SIG-M5 treated with dmso at 0.1 percent for 504 hours (cell line): ENCODE data around the gene CASP1.
"Not testable (repeated sequence)": the region's sequence is repeated elsewhere in the genome, so short reads cannot be mapped to it uniquely, and the experiment has no call there.

ENCODE experiments used
- DNase-seq: peaks from one replicate; lab custom pipeline; 2025; ENCODE audit not compliant: unreplicated experiment; lab: John Stamatoyannopoulos, UW

The CASP1 gene

GRCh38 chr11:105046898-105047579, 12.1 kb upstream of the CASP1 start:
- DNase-seq: no peak

DNA sequence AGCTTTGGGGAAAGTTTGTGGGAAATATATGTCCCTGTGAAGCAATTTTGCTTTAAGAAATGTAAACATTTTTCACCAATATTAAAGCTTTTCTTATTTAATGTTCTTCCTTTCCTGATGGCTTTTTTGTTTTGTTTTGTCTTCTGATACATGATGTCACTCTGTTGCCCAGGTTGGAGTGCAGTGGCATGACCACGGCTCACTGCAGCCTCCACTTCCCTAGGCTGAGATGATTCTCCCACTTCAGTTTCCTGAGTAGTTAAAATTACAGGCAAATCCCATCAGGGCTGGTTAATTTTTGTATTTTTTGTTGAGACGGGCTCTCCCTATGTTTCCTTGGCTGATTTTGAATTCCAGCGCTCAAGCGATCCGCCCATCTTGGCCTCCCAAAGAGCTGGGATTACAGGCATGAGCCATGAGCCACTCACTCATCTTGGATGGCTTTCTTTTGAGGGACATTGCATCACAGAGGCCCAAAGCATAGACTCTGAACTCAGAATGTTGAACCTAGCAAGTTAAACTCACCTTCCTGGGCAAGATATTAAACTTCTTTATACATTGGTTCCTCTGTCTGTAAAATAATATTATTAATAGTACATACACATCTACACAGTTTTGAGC, 10.8 kb upstream of the CASP1 start:
- DNase-seq: no peak

- DNase-seq: peak; percentile 42
Observed at GRCh38 chr11:105044557-105045524, 9.9 kb upstream of the CASP1 start, which contains the start of gene CARD16. Gene CARD16, minus strand, starts transcription at chr11:105045335. Its CDS starts 38 bp downstream, at chr11:105045297.

DNA sequence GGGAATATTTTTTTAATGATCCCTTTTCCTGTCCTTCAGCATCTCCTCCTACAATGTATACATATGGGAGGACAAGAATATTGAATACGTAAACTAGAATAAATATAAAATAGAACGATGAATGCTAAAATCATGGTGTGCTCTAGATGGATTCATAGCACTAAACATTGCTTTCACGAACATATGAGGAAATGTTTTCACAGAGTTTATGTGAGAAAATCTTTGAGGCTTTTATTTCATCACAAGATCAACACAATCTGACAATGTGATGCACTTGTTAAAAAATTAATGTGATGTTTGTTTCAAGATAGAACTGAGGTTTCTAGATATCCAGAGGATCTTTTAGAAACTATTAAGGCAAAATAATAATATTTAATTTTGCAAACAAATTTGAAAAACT, 7.2 kb upstream of the CASP1 start:
- DNase-seq: no peak

DNA sequence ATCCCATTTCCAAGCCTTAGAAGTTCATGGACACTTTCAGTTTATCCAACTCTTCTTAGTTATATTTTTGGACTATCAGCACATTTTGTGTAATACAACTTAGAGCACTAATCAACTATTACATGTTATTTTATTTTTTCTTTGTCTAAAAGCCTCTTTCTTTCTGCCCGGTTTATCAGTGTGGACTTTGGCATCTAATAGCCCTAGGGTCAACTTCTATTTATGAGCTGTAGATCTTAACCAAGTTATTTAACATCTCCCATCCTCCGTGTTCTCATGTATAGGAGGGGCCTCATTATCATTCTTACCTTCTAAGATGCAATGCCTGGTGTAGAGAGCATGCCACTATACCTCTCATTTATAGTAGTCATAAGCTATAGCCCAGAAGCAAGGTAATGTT, 5.8 kb upstream of the CASP1 start:
- no peak for DNase-seq

DNA sequence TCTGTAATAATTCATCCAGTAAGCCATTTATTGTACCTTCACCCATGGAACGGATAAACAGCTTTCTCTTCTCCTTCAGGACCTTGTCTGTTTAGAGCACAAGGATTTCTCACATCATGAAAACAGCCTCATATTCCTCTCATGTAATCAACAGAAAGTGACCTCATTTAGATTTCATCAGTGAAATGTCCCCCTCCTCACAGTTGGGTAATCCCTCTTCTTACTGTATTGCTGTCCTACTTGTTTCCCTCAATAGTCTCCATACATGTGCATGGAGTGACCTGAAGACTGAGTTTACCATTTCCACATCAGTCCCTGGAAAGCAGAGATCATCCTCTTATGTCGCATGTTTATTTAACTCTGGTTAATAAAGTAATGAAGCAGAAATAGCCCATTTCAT, 556 bp downstream of the CASP1 start:
- DNase-seq: not testable (repeated sequence)

DNA sequence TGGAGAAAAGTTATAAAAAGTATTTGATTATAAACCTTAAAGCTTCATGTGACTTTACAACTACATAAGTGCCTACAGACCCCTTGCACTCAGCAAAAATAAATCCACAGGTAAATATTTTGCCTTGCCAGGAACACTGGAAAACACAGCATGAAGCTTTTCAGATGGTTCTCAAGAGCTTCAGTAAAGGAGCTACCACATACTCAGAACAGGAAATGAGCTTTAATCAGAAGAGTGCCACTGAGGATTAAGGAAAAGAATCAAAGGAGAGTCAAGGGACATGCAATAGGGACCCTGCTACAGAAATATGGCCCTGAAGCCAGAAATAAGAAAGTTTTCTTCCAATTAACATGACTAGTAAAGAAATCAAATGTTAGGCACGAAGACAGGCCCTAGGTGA, 1.2 kb downstream of the CASP1 start:
- DNase-seq: peak; percentile 9

GRCh38 chr11:105033343-105033742, 1.6 kb downstream of the CASP1 start:
- DNase-seq: no peak

- no peak for DNase-seq
Observed at GRCh38 chr11:105032495-105032894, 2.4 kb downstream of the CASP1 start.

DNA sequence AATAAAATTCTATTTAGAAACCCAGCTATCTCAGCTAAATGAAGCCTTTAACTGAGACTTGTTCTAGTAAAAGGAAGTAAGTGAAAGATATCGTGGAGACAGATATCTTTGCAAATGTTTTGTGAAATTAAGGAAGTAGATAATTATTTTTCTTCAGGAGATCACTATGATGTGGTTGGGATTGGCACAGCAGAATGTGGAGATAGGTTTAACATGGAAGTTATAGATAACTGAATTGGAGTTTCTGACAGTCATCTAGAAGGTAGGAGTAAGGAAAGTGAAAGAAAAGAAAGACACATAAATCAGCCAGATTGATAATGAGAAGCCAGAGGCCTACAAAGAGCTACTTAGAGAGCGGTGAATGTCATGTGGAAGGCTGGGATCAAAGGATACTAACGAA, 7.3 kb downstream of the CASP1 start:
- DNase-seq: no peak

DNA sequence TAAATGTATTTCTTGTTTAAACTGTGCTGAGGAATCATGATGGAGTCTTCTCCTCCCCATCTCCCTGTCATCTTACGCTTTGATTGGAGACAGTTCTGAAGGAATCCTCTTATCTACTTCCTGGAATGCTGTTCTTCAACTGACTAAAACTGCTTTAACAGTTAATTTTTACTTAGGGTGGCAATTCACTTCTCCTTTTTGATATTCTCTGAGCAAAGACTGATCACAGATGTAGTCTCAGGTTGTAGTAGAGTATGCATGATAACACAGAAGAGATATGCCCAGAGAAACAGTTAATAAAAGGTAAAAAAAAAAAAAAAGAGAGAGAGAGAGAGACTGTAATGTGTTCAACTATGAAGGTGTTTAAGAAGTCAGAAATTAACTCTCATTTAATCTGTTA, 10.6 kb downstream of the CASP1 start:
- no peak for DNase-seq

DNA sequence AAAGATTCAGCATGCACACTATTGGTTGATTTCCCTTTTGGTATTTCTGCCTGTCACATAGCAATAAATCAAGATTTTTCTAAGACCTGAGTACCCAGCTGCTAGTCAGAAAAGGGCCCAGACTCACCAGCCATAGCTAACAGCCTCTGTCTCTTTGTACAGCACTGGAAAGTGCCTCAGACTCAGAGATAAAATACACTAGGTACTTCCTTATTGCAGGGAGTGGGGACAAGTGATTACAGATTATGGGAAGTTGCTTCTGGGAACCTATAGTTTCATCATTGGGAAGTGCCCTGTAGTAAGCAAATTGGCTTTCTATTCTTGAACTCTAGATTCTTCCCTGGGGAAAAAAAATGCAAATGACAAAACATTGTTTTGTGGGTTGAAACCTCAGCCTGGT, 11.9 kb downstream of the CASP1 start, which contains the start of gene CASP5:
CASP5 (minus strand) TSS at position 166 of the 400 bp plus-strand sequence; CDS start at position 134, 32 bp downstream.
- DNase-seq: peak; percentile 24

DNA sequence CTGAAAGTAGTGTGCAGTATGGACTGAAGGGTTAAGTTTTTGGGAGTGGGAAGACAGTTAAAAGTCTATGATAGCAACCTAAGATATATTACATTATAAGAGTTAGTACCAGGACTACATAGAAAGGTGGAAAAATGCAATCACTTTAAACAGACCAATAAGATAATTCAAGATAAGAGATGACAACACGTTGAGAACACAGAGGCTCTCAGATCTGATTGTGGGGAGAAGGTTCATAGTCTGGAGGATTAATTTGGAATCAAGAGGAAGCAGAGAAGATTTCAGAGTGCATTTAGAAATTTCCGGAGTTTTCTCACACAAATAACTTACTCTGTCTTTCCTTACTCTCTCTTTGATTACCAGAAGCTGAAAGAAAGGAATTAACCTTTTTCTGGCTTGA, 12.4 kb downstream of the CASP1 start:
- no peak for DNase-seq

- DNase-seq: no peak
Observed at GRCh38 chr11:105007463-105007862, 27.5 kb downstream of the CASP1 start.

- no peak for DNase-seq
Observed at GRCh38 chr11:105005451-105005845, 29.5 kb downstream of the CASP1 start.

GRCh38 chr11:105004021-105004420, 30.9 kb downstream of the CASP1 start:
- no peak for DNase-seq

DNA sequence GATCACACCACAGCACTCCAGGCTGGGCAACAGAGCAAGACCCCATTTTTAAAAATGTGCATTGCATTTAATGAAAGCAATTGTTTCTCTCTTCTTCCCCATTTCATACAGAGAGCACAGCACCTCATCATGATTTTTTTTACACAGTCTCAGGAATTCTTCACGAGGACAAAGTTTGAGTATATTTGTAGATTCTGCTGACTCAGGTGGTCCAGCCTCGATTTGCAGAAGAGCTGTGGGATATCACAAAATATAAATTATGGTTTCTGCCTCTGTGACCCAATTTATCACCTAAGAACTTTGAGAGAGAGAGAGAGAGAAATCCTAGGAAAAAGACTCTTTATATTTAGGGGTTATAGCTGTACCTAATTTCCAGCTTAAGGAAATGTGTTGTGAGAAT, 31.8 kb downstream of the CASP1 start:
- no peak for DNase-seq

GRCh38 chr11:105000797-105001196, 34.1 kb downstream of the CASP1 start:
- no peak for DNase-seq

DNA sequence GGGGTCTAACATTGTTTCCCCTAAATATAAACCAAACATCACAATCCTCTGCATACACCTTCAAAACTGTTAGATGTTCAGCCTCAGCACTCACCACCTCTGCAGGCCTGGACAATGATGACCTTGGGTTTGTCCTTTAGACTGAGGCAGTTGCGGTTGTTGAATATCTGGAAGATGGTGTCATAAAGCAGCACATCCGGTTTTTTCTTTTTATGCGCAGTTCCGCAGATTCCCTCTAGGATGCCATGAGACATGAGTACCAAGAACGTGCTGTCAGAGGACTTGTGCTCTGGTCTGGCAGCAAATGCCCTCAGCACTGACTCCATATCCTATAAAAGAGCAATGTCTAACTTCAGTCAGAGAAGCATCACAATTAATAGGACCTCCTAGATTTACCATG, 34.8 kb downstream of the CASP1 start:
- no peak for DNase-seq

DNA sequence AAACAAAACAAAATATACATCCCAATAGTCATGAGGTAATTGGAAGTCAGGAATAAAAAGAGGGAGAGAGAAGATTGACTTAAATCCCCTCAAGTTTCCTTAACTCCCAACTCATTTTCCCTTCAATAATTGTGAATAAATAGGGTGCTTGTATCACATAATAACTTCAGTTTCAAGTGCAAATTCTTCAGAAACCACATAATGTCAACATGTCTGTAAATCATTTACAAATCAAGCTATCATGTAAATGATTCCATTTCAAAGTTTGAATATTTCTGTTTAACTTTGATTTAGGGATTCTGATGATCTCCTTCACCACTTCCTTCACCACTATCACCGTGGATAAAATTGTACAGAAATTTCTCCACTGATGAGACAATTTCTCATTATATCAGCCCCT, 35.2 kb downstream of the CASP1 start:
- no peak for DNase-seq

DNA sequence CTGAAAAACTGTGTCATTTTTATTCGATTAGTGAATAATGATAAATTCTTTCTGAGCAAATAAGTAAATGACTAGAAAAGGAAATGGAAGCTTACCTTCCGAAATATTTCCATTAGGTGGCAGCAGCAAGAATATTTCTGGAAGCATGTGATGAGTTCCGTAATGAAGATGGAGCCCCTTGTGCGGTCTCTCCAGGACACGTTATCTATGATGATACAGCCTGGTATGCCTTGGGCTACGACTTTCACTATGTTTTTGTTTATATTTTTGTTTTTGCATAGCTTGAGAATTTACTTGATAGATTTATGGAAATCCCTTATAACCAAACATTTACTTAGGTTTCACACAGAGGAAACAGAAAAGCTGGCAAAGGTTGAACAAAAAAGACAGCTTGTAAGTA, 37.7 kb downstream of the CASP1 start:
- no peak for DNase-seq

GRCh38 chr11:104995001-104995408, 39.9 kb downstream of the CASP1 start:
- DNase-seq: no peak
